Retinal pigment epithelial cell (primary cell): Measurements from ENCODE around the gene CC2D1A.

ENCODE experiments used
- DNase-seq: peaks from one replicate; pipeline ENCODE4 v3.0.0-alpha.2; 2010; ENCODE audit warnings: low read depth
- H3K4me3 ChIP-seq: 2 replicates; pipeline ENCODE4 v1.5.1; 2011; ENCODE audit warnings: mild to moderate bottlenecking, low read length, control low read depth, moderate library complexity
- CTCF ChIP-seq: conservative IDR thresholded peaks from 2 replicates; pipeline ENCODE4 v1.5.1; 2011; ENCODE audit warnings: low read depth, low read length, control low read depth, inconsistent platforms

The CC2D1A gene

DNA sequence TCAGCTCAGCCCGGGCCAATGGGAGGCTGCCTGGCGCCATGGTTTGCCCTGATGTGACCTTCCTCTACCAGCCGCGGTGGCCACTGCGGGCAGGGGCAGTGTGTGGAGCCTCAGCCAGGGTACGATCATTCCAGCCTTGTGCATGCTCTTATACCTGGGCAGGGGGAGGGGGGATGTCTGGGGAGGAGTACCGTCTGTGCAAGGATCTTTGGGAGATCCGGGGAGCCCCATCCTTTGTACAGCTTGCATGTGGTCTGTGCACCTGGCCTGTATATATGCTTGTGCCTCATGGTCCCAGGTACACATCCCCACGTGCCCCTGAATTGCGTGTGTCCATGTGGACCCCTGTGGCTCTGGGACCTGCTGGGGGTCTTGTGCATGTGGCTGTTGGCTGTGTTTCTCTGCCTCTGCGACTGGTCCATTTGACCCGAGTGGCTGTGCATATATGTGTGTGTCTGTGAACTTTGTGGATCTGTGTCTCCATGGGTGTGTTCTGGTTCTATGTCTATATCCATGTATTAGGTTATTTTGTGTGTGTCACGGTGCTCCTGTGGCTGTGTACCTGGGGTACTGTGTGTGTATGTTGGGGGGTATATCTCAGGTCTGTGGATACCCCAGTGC is 41.8 kb upstream of the CC2D1A start:
- TF ChIP-seq CTCF, result no peak
- no peak for DNase-seq
- no peak overlapping the region for H3K4me3 ChIP-seq

DNA sequence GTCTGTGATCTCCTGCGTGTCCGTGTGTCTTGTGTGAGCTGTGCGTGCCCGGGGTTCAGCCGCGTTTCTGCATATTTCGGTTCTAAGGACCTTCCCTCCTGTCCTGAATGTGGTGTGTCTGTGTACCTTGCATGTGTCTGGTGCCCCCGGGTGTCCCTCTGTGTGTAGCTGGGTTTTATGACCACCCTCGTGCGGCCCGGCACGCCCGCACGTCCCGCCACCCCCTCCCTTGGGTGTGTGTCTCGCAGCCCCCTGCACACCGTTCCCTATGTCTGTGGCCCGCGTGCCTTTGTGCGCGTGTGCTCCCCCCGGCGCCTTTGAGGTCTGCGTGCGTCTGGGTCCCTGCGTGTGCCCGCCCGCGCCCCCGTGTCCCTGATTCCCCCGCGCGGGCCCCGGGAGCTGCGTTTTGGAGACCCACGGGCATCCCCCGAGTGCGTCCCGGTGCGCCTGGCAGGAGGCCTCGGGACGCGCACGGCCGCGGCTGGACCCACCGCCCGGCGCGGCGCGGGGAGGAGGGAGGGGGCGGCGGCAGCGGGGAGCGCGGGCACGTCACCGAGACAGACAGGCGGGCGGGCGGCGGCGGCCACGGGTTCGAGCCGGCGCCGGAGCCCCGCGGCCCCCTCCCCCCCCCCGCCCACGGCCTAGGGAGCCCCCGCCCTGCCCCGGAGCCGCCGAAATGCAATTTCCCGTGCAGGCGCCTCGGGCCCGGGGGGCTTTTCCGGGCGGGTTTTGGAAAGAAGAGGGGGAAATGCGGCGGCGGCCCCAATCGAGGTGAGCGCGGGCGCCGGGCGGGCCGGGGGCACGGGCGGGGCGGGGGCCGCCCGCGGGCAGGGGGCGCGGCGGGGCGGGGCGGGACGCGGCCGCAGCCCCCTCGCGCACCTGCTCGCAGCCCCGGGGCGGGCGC is 41.1 kb upstream of the CC2D1A start:
- peak overlapping the region; percentile 64 for H3K4me3 ChIP-seq
- DNase-seq, result no peak
- TF ChIP-seq CTCF, result no peak

DNA sequence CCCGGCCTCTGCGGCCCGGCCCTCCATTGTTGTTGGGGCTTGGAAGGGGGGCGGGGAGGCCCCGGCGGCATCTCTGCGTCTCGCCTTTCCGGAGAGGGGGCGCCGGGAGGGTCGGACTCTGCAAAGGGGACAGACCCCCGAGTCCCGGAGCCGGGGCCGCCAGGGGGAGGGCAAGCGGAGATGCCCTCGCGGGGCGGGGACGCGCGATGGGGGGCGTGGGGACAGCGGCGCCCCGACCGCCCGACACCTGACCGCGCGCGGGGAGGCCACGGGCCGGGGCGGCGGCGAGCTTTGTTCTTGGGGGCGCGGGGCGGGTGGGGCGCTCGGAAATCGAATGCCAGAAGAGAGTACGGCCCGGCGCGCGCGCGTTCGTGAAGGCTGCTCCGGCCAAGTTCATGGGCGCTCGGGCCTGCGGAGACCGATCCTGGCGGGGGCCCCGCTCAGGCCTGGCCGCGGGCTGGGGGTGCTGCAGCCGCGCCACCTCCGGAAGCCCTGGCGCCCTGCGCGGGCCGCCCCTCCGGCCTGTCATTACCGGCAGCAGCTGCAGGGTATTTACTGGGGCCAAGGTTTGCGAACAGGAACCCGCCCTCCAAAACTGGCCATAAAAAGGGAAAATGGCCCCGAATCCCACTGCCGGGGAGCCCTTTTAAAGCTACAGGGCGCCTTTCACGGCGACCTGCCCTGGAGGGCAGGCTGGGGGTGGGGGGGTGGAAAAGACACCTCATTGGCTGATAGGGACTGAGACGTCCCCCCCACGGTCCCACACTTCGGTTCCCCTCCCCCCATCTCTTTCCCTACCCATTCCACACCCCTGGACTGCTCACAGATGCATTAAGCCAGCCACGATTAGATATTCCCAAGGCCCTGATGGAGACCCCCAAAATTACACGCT is 40.2 kb upstream of the CC2D1A start:
- no peak for TF ChIP-seq CTCF
- H3K4me3 ChIP-seq, result peak overlapping the region; percentile 64
- no peak for DNase-seq

GRCh38 chr19:13866463-13867046 is 39.4 kb upstream of the CC2D1A start:
- TF ChIP-seq CTCF, result no peak
- peak overlapping the region; percentile 64 for H3K4me3 ChIP-seq

DNA sequence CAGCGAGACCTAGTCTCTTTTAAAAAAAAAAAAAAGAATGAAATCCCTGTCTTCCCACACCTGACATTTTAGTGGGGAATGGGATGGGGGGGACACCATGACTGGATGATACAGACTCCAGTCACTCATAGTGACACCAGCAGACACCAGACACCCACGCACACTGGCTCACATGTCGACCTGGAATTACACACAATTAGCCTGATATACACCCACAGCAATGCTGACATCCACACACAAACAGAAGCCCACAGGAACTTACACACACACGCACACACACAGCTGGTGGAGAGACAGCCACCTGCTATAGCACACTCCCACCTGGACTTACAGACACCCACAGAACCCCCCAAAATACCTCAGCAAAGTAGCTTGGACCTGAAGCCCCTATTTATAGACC is 37.3 kb upstream of the CC2D1A start:
- no peak overlapping the region for H3K4me3 ChIP-seq
- no peak for TF ChIP-seq CTCF
- DNase-seq, result no peak

More at GRCh38 chr19:13866463-13867046, 39.4 kb upstream of the CC2D1A start:
- DNase-seq, result no peak

DNA sequence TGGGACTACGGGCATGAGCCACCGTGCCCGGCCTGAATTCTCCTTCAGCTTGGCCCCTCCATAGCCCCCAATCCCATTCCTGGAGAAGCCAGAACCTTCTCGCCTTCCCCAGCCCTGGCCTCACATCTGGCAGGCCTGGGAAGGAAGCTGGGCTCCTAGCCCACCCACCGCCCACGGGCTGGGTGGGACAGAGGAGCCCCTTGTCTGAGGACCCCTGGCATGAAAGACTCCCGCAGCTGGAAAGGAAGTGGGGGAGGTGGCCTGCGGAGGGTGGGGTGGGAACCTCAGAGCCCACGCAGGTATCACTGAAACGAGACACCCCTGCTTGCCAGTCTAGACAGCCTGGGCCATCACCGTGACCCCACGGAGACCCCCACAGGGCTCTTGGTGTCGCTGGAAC is 36.7 kb upstream of the CC2D1A start:
- H3K4me3 ChIP-seq, result no peak overlapping the region
- no peak for DNase-seq
- TF ChIP-seq CTCF, result no peak
